Lower lobe of right lung (tissue), 2 donors: Measurements from ENCODE around the gene ADD1. TPM values are rescaled to one million over a fixed set of nuclear protein-coding genes. Genes with fewer than 3 reads are reported as not detected.

ENCODE experiments used
- ATAC-seq, 2 donors: fragments of 200-7000 bp; cut with Tn5 transposase; one replicate each; pipeline ENCODE4 v1.9.1; 2020 to 2022; ENCODE audit warnings: mild to moderate bottlenecking in 2 of 2, moderate library complexity in 2 of 2
- DNase-seq: peaks from one replicate; pipeline ENCODE4 v3.0.0-alpha.2; 2020
- H3K27ac ChIP-seq: fragments of 200-600 bp; one replicate; pipeline ENCODE4 v1.8.0; 2022
- H3K27me3 ChIP-seq: fragments of 200-600 bp; one replicate; pipeline ENCODE4 v1.8.0; 2022; ENCODE audit warnings: low read depth
- H3K36me3 ChIP-seq: fragments of 200-600 bp; one replicate; pipeline ENCODE4 v1.8.0; 2022; ENCODE audit warnings: mild to moderate bottlenecking
- H3K4me1 ChIP-seq: fragments of 200-600 bp; one replicate; pipeline ENCODE4 v1.8.0; 2022
- H3K4me3 ChIP-seq: fragments of 200-600 bp; one replicate; pipeline ENCODE4 v1.8.0; 2022; ENCODE audit warnings: mild to moderate bottlenecking
- H3K9me3 ChIP-seq: fragments of 200-600 bp; one replicate; pipeline ENCODE4 v1.8.0; 2022
- CTCF ChIP-seq: fragments of 200-600 bp; IDR thresholded peaks from one replicate; pipeline ENCODE4 v1.8.0; 2022; ENCODE audit warnings: antibody characterized with exemption, mild to moderate bottlenecking
- intact Hi-C: fragments of 100-400 bp; cut with DNase I; formaldehyde crosslinking; loops from one replicate; pipeline ENCODE4 v1.11.0; 2022
- total RNA-seq: library from RNA; stranded (reverse); fragmentation: NEBNext Ultra II Directional; extraction: Animal tissue kit (Norgen Biotek cat#: 25700); gene quantifications from one replicate; pipeline ENCODE4 v1.2.1, GENCODE V29; 2021
- donor health status: DM: no; HTN: yes; CAD: no; lungs with severe emphysema.

The ADD1 gene
- total RNA-seq, 1 donor from 2014 or later, result 279 TPM

DNA sequence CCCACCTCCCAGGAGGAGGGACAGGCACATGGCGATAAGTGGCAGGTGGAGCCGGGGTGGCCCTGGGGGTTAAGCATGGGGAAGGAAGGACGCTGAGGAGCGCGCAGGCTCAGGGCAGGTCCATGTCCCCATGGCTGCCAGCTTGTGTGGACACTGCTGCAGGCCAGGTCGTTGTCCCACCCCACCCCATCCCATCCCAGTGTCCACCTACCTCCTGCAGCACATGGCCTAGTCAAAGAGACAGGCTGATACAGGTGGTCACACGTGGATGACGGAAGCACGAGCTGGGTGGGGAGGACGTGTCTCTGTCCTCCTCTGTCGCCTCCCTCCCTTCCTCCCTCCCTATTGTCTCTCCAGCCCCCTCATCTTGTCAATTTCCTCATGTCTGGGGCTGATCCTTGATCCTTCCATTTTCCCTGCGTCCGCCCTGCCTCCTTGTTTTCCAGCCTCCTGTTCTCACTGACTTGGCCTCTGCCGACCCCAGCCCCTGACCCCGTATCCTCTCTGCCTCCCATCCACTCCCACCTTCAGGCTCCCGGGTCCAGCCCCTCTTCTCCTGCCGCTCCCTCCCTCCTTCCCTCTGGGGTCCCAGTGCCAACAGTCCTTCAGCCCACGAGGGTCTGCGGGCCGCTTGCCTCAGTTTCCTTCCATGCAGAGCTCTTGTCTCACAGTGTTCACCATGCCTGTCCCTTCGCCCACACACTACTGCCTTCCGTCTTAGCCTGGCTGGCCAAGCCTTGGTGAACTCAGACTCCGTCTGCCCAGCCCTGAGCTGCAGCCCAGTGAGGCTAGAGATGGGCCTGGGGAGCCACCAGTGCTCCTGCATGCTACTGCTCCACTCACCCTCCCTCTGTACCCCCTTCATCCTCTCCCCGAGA is 15.5 kb upstream of the ADD1 start:
- no peak for ATAC-seq
- intact Hi-C loops, result no loop called here
- DNase-seq, result peak; percentile 36
- peaks cover 94% of the 10 kb centered on the region for H3K36me3 ChIP-seq
- H3K4me1 ChIP-seq, result no peaks in the 10 kb centered on the region
- no peak for TF ChIP-seq CTCF
- H3K27me3 ChIP-seq, result no peaks in the 10 kb centered on the region
- H3K4me3 ChIP-seq, result no peak overlapping the region
- H3K27ac ChIP-seq, result no peak overlapping the region
- H3K9me3 ChIP-seq, result no peaks in the 10 kb centered on the region

DNA sequence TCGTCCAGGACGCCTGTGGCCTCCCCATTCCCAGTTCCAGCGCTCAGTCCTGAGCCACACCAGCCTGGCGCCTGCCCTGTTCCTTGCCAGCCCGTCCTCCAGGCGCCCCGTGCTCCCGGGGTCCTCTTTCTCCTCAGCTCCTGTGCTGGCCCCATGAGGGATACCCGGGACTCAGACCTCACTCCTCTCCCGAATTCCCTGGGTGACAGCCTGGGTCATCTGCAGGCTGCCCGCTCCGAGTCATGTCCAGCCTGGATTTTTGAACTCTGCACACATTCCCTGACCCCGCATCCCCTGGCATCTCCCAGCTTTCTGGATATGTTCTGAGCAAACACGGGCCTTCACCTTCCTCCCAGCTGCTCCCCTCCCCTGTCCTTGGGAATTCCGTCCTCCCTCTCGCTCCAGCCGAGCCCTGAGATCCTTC is 14.9 kb upstream of the ADD1 start:
- Histone ChIP-seq H3K27ac (no peak overlapping the region), H3K4me1 (no peaks in the 10 kb centered on the region), H3K4me3 (no peak overlapping the region), H3K36me3 (peaks cover 94% of the 10 kb centered on the region), H3K27me3 (no peaks in the 10 kb centered on the region), H3K9me3 (no peaks in the 10 kb centered on the region)
- intact Hi-C loops, result no loop called here
- no peak for TF ChIP-seq CTCF
- DNase-seq (no peak), ATAC-seq (no peak)

GRCh38 chr4:2829321-2829932 is 14.2 kb upstream of the ADD1 start:
- no peak for ATAC-seq
- peaks cover 94% of the 10 kb centered on the region for H3K36me3 ChIP-seq

GRCh38 chr4:2829933-2830451 is 13.7 kb upstream of the ADD1 start:
- Histone ChIP-seq H3K4me1 (peaks cover 6% of the 10 kb centered on the region), H3K27me3 (no peaks in the 10 kb centered on the region), H3K4me3 (no peak overlapping the region), H3K9me3 (no peaks in the 10 kb centered on the region), H3K36me3 (peaks cover 94% of the 10 kb centered on the region), H3K27ac (no peak overlapping the region)
- DNase-seq, result peak; percentile 37
- no peak for TF ChIP-seq CTCF
- ATAC-seq, result no peak
- intact Hi-C loops, result no loop called here

More at GRCh38 chr4:2829321-2829932, 14.2 kb upstream of the ADD1 start:
- Histone ChIP-seq H3K4me3 (no peak overlapping the region), H3K27me3 (no peaks in the 10 kb centered on the region), H3K9me3 (no peaks in the 10 kb centered on the region), H3K4me1 (peaks cover under 1% of the 10 kb centered on the region), H3K27ac (no peak overlapping the region)
- intact Hi-C loops, result no loop called here
- no peak for TF ChIP-seq CTCF
- peak; percentile 39 for DNase-seq

GRCh38 chr4:2830632-2831610 is 12.7 kb upstream of the ADD1 start:
- H3K36me3 ChIP-seq, result peaks cover 94% of the 10 kb centered on the region
- no peak overlapping the region for H3K4me3 ChIP-seq
- ATAC-seq (no peak), DNase-seq (peak; percentile 34)
- peaks cover 15% of the 10 kb centered on the region for H3K4me1 ChIP-seq
- H3K27ac ChIP-seq, result no peak overlapping the region
- intact Hi-C loops, result no loop called here
- H3K9me3 ChIP-seq, result no peaks in the 10 kb centered on the region
- H3K27me3 ChIP-seq, result no peaks in the 10 kb centered on the region
- TF ChIP-seq CTCF, result no peak
